HL-60 (cell line): ENCODE data around the gene CDK5R1.

ENCODE experiments used
- CTCF ChIP-seq: IDR thresholded peaks from one replicate; pipeline ENCODE4 v1.5.1; 2011; ENCODE audit warnings: low read length, control low read depth, inconsistent platforms; ENCODE audit not compliant: insufficient read depth
- GABPA ChIP-seq: IDR thresholded peaks from 2 replicates; pipeline ENCODE4 v1.6.1; 2012; ENCODE audit warnings: low read depth

DNA sequence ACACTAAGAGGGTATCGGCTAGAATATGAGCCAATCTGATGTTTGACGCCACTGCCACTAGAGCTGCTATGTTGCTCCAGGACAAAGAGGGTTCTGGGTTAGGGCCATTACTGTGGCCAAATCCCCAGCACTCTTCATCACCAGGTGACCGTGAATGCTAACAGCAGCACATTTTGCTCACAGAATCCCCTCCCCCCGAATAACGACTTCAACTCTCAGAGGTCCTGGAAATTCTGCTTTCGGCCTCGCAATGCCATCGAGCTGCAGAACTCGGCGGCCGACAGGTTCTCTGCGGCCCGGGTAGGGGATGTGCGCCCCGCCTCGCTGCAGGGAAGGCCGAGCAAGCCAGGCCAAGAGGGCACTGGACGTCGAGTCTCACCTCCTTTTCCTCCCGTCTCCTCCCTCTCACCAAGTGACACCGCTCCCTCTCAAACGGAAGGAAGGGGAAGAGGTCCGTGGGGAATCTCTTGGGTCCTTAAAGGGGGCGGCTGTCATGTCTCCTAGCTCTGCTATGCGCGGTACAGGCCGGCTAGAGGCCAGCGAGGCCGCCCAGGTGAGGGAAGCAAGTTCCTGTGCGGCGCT, 31.9 kb downstream of the CDK5R1 start:
- no peak for TF ChIP-seq CTCF
- no peak for TF ChIP-seq GABPA
